ENCODE data around the gene CTSC. TPM values are rescaled to one million over a fixed set of nuclear protein-coding genes. Genes with fewer than 3 reads are reported as not detected.

The CTSC gene
- total RNA-seq, 1 experiment from 2014 or later: 359 TPM

DNA sequence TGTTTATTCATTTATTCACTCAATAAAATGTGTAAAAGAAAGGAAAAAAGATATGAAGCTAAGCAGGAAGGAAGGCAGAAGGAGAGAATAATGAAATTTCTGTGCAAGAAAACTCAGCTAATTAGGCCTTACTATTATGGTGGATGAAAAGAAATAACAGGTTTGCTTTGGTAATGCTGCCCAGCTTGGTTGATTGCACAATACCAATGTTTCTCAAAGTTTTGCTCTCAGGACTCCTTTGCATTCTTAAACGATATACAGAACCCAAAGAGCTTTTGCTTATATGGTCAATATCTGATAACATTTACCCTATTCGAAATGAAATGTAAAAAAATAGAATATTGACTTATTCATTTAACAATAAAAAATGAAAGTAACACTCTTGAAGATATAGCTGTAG is 7.3 kb upstream of the CTSC start:
- H4K5ac ChIP-seq (ENCODE audit: insufficient read length, low read depth, low read length): no peak overlapping the region
- H2BK5ac ChIP-seq (ENCODE audit: insufficient read length, low read length): no peak overlapping the region
- H3K4me1 Mint-ChIP-seq: peaks cover 7 to 12% of the 10 kb centered on the region in 2 experiments
- H3K23ac ChIP-seq (ENCODE audit: insufficient read length, low read depth, low read length): no peak overlapping the region
- no peak overlapping the region for H3K27ac Mint-ChIP-seq
- H3K14ac ChIP-seq (ENCODE audit: insufficient read depth, low read length): no peak overlapping the region
- no peak overlapping the region for H3K27ac ChIP-seq (ENCODE audit: insufficient read length, low read depth, low read length)
- H3K36me3 Mint-ChIP-seq (ENCODE audit: insufficient read depth in 1 of 3, low read depth in 3 of 3): no peaks in the 10 kb centered on the region; a peak in 2 of 7 replicates
- no CpG with 5 or more reads among the region's 2 CpGs for WGBS (ENCODE audit: extremely low coverage, insufficient read length, low lambda C conversion rate)
- H3T11ph ChIP-seq (ENCODE audit: low read length): no peak overlapping the region
- no peaks in the 10 kb centered on the region for H3K9me3 Mint-ChIP-seq
- H3K9me3 ChIP-seq (ENCODE audit: control insufficient read depth, low read depth, low read length): no peaks in the 10 kb centered on the region
- DNase-seq: no peak
- no peaks in the 10 kb centered on the region for H3K23me2 ChIP-seq (ENCODE audit: insufficient read length, low read depth, low read length, poor library complexity, severe bottlenecking)
- H2BK120ac ChIP-seq (ENCODE audit: low read depth, low read length, poor library complexity, severe bottlenecking): no peak overlapping the region
- no peak overlapping the region for H3K9ac ChIP-seq (ENCODE audit: extremely low read depth, insufficient read length, low read length)
- H3K4me1 ChIP-seq (ENCODE audit: insufficient read depth, low read length): no peaks in the 10 kb centered on the region
- no peak overlapping the region for H2BK12ac ChIP-seq (ENCODE audit: insufficient read length, low read depth, low read length)
- no peaks in the 10 kb centered on the region for H3K27me3 ChIP-seq (ENCODE audit: insufficient read depth, low read length)
- no peaks in the 10 kb centered on the region for H3K27me3 Mint-ChIP-seq (ENCODE audit: low read depth)
- H3K4me2 ChIP-seq (ENCODE audit: insufficient read depth, insufficient read length, low read length): no peak overlapping the region
- no peak overlapping the region for H4K8ac ChIP-seq (replicated peaks; ENCODE audit: insufficient read length, low read depth, low read length)
- no peak overlapping the region for H3K18ac ChIP-seq (ENCODE audit: insufficient read length, low read depth, low read length)
- no peaks in the 10 kb centered on the region for H3K79me2 ChIP-seq (ENCODE audit: insufficient read depth, low read length)
- H2AFZ ChIP-seq (ENCODE audit: low read length): no peak overlapping the region
- no peak overlapping the region for H3K56ac ChIP-seq (ENCODE audit: insufficient read length, low read depth, low read length)
- no peak overlapping the region for H3K4ac ChIP-seq (ENCODE audit: low read depth, low read length)
- no peaks in the 10 kb centered on the region for H3K79me1 ChIP-seq (ENCODE audit: insufficient read depth, low read depth, low read length, poor library complexity, severe bottlenecking)
- no peak overlapping the region for H4K91ac ChIP-seq (ENCODE audit: insufficient read length, low read depth, low read length)
- no peak overlapping the region for H3K4me3 Mint-ChIP-seq
- no peak overlapping the region for H2AK5ac ChIP-seq (ENCODE audit: insufficient read length, low read length)
- H4K20me1 ChIP-seq (ENCODE audit: control insufficient read depth, insufficient read depth, insufficient read length): no peaks in the 10 kb centered on the region
- TF ChIP-seq, protein P1, sequence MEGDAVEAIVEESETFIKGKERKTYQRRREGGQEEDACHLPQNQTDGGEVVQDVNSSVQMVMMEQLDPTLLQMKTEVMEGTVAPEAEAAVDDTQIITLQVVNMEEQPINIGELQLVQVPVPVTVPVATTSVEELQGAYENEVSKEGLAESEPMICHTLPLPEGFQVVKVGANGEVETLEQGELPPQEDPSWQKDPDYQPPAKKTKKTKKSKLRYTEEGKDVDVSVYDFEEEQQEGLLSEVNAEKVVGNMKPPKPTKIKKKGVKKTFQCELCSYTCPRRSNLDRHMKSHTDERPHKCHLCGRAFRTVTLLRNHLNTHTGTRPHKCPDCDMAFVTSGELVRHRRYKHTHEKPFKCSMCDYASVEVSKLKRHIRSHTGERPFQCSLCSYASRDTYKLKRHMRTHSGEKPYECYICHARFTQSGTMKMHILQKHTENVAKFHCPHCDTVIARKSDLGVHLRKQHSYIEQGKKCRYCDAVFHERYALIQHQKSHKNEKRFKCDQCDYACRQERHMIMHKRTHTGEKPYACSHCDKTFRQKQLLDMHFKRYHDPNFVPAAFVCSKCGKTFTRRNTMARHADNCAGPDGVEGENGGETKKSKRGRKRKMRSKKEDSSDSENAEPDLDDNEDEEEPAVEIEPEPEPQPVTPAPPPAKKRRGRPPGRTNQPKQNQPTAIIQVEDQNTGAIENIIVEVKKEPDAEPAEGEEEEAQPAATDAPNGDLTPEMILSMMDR (conservative IDR thresholded peaks at IDR 0.05): no peak
- no peak overlapping the region for H2BK15ac ChIP-seq (ENCODE audit: low read depth, low read length)
- no peak overlapping the region for H2BK20ac ChIP-seq (ENCODE audit: low read depth, low read length, poor library complexity, severe bottlenecking)
